GM19025 (cell line): ENCODE measurements around the gene TDP2.

Source experiments
- ATAC-seq: cut with Tn5 transposase; IDR thresholded peaks from one replicate; pipeline ENCODE4 v1.9.1; 2021; ENCODE audit warnings: mild to moderate bottlenecking, low read depth, moderate library complexity; ENCODE audit not compliant: unreplicated experiment

The TDP2 gene

DNA sequence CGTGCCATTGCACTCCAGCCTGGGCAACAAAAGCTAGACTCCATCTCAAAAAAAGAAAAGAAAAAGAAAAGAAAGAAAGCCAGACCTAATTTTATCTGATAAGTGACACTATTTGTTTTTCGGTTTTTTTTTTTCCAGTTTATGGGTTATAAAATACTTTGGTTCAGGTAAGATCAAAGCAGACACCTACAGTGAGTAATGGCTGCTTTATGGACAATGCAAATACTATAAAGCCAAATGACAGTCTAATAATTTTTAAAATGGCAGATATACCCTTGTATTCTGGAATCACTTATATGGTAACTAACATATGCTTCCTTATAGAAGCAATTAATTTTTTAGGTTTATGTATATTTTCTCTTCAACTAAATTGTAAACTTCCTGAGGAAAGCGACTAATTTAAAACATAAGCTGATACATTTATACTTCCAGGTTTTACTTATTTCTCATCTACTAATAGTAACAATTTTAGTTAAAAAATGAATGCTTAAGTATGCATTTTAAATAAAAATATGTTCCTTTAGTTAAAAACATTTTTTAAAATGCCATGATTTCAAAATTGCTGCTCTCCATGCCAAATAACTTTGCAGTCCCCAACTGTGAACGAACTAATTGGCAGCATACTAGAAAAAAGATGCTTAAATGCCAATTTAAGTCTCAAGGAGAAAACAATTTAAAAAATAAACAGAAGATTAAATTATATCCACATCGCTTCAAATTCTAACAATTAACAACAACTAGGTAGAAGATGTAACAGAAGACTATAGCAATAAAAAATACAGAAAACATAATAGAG, 59.2 kb downstream of the TDP2 start:
- no peak for ATAC-seq

- ATAC-seq, result no peak
These were observed 60.3 kb downstream of the TDP2 start for GRCh38 chr6:24606200-24606930.

GRCh38 chr6:24603241-24603640, 63.5 kb downstream of the TDP2 start:
- ATAC-seq, result no peak

- no peak for ATAC-seq
These were observed 65.8 kb downstream of the TDP2 start for GRCh38 chr6:24600903-24601302.
